ENCODE results near the gene GNB5. TPM values are rescaled to one million over a fixed set of nuclear protein-coding genes. Genes with fewer than 3 reads are reported as not detected.
A peak's percentile ranks its signal among the peaks of the same experiment; 100 is the strongest.

The GNB5 gene
- total and polyA plus RNA-seq, 2 of the 13 experiments (the other 11 are each of a cell fraction or from before 2014, with no cell fraction given), result 13.7 to 14.4 TPM

GRCh38 chr15:52102463-52102862 is 88.7 kb downstream of the GNB5 start:
- 0 out of 2 replicates have a peak overlapping the region, but pooled peaks have one; percentile 5 for H3K4me2 ChIP-seq (ENCODE audit: low read depth, low read length)
- TF ChIP-seq SIN3A (IDR thresholded peaks at IDR 0.05; ENCODE audit: borderline replicate concordance, low read depth, low read length), result no peak
- no peak for TF ChIP-seq ZFP37 (CRISPR knock-in tag; IDR thresholded peaks at IDR 0.05; ENCODE audit: borderline replicate concordance)
- TF ChIP-seq FOXK2 (IDR thresholded peaks at IDR 0.05), result no peak
- TF ChIP-seq RFX3 (CRISPR knock-in tag; IDR thresholded peaks at IDR 0.05), result no peak
- no peak for TF ChIP-seq RFX5 (IDR thresholded peaks at IDR 0.05; ENCODE audit: low read depth, low read length)
- no peak for TF ChIP-seq ZNF33A (CRISPR knock-in tag; IDR thresholded peaks at IDR 0.05; ENCODE audit: borderline replicate concordance)
- TF ChIP-seq ZNF720 (CRISPR knock-in tag; IDR thresholded peaks at IDR 0.05), result no peak
- TF ChIP-seq FOXP1 (IDR thresholded peaks at IDR 0.05), result no peak
- TF ChIP-seq FOXP1 (CRISPR knock-in tag; IDR thresholded peaks at IDR 0.05), result no peak
- TF ChIP-seq, protein P1, sequence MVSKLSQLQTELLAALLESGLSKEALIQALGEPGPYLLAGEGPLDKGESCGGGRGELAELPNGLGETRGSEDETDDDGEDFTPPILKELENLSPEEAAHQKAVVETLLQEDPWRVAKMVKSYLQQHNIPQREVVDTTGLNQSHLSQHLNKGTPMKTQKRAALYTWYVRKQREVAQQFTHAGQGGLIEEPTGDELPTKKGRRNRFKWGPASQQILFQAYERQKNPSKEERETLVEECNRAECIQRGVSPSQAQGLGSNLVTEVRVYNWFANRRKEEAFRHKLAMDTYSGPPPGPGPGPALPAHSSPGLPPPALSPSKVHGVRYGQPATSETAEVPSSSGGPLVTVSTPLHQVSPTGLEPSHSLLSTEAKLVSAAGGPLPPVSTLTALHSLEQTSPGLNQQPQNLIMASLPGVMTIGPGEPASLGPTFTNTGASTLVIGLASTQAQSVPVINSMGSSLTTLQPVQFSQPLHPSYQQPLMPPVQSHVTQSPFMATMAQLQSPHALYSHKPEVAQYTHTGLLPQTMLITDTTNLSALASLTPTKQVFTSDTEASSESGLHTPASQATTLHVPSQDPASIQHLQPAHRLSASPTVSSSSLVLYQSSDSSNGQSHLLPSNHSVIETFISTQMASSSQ (IDR thresholded peaks at IDR 0.05; ENCODE audit: low read depth), result no peak
- TF ChIP-seq, protein P1 (CRISPR knock-in tag; IDR thresholded peaks at IDR 0.05; ENCODE audit: borderline replicate concordance), result no peak
- no peak for TF ChIP-seq ZNF619 (CRISPR knock-in tag; IDR thresholded peaks at IDR 0.05)
- TF ChIP-seq NFYC (CRISPR knock-in tag; IDR thresholded peaks at IDR 0.05), result no peak
- no peak for TF ChIP-seq SP2 (CRISPR knock-in tag; IDR thresholded peaks at IDR 0.05)
- no peak for TF ChIP-seq TFDP1 (CRISPR knock-in tag; IDR thresholded peaks at IDR 0.05; ENCODE audit: borderline replicate concordance)
- TF ChIP-seq KDM5B (CRISPR knock-in tag; IDR thresholded peaks at IDR 0.05; ENCODE audit: borderline replicate concordance), result no peak
- FAIRE-seq, result no peak
- no peak overlapping the region for H2AFZ ChIP-seq (ENCODE audit: low read length)
- no peaks in the 10 kb centered on the region for H3K36me3 ChIP-seq (replicated peaks in 1 of 2; ENCODE audit: control insufficient read depth in 1 of 2, insufficient read depth in 2 of 2, low read length in 2 of 2)
- H3K9me3 ChIP-seq (ENCODE audit: low read length), result no peaks in the 10 kb centered on the region
- WGBS (ENCODE audit: low lambda C conversion rate), result 57% methylated on average over 2 of the region's 2 CpGs
- no TSS peak for BruUV-seq (replicated peaks)
- H4K20me1 ChIP-seq (ENCODE audit: insufficient read depth, low read length), result no peaks in the 10 kb centered on the region
- no peak overlapping the region for H3K4me3 ChIP-seq (replicated peaks in 1 of 3; ENCODE audit: insufficient read depth in 1 of 3, low read depth in 2 of 3, low read length in 3 of 3)
- peaks cover 52% of the 10 kb centered on the region for H3K4me1 ChIP-seq (ENCODE audit: insufficient read depth, low read length)
- POLR2A ChIA-PET, result no interaction called here
- no peak overlapping the region for H3K27ac ChIP-seq (ENCODE audit: extremely low read length, insufficient read depth, low read length)
- no peak for DNase-seq (ENCODE audit: low spot score)
- no peak for ATAC-seq
- in situ Hi-C loops (cut with HindIII; ENCODE audit: extremely low pct_ligation_motif_present, low pct_unique_long_range_greater_than_20kb), result no loop called here
- no peak overlapping the region for H3K9ac ChIP-seq (ENCODE audit: insufficient read depth, low read depth, low read length)
- CTCF ChIA-PET (ENCODE audit: low intra/inter-chr PET ratio, low total read pairs), result no interaction called here
- no peaks in the 10 kb centered on the region for H3K79me2 ChIP-seq (ENCODE audit: insufficient read depth, low read length)
- intact Hi-C loops (cut with micrococcal nuclease; ENCODE audit: unreplicated experiment), result no loop called here
- H3K27me3 ChIP-seq (ENCODE audit: control insufficient read depth in 1 of 2, insufficient read depth in 2 of 2, low read length in 2 of 2), result no peaks in the 10 kb centered on the region

All from HepG2 (cell line).